HG02973 (cell line): ENCODE results near the gene CPPED1.

Source experiments
- ATAC-seq: cut with Tn5 transposase; IDR thresholded peaks from one replicate; pipeline ENCODE4 v1.9.1; 2021; ENCODE audit warnings: moderate library complexity; ENCODE audit not compliant: unreplicated experiment

CPPED1 gene

GRCh38 chr16:12740986-12741610 lies 62.6 kb downstream of the CPPED1 start:
- no peak for ATAC-seq

GRCh38 chr16:12739738-12740137 lies 63.9 kb downstream of the CPPED1 start:
- no peak for ATAC-seq

GRCh38 chr16:12737563-12737962 lies 66.1 kb downstream of the CPPED1 start:
- ATAC-seq, result no peak

- no peak for ATAC-seq
Observed at GRCh38 chr16:12735805-12736204, 67.9 kb downstream of the CPPED1 start.

GRCh38 chr16:12732600-12732999 lies 71.1 kb downstream of the CPPED1 start:
- ATAC-seq, result no peak

- ATAC-seq, result no peak
Observed at GRCh38 chr16:12729448-12729847, 74.2 kb downstream of the CPPED1 start.

GRCh38 chr16:12728469-12728868 lies 75.2 kb downstream of the CPPED1 start:
- ATAC-seq, result no peak

GRCh38 chr16:12724226-12724625 lies 79.5 kb downstream of the CPPED1 start:
- no peak for ATAC-seq

- ATAC-seq, result no peak
Observed at GRCh38 chr16:12723681-12724080, 80.0 kb downstream of the CPPED1 start.

- no peak for ATAC-seq
Observed at GRCh38 chr16:12721841-12722421, 81.8 kb downstream of the CPPED1 start.

- ATAC-seq, result no peak
Observed at GRCh38 chr16:12719972-12720371, 83.7 kb downstream of the CPPED1 start.

- ATAC-seq, result no peak
Observed at GRCh38 chr16:12716658-12717057, 87.0 kb downstream of the CPPED1 start.

- ATAC-seq, result no peak
Observed at GRCh38 chr16:12709807-12710206, 93.9 kb downstream of the CPPED1 start.

GRCh38 chr16:12708266-12708665 lies 95.4 kb downstream of the CPPED1 start:
- no peak for ATAC-seq

GRCh38 chr16:12706628-12707027 lies 97.1 kb downstream of the CPPED1 start:
- no peak for ATAC-seq

- ATAC-seq, result no peak
Observed at GRCh38 chr16:12704492-12705111, 99.1 kb downstream of the CPPED1 start.

- ATAC-seq, result no peak
Observed at GRCh38 chr16:12703935-12704334, 99.8 kb downstream of the CPPED1 start.

- no peak for ATAC-seq
Observed at GRCh38 chr16:12700161-12700560, 103.5 kb downstream of the CPPED1 start.

- no peak for ATAC-seq
Observed at GRCh38 chr16:12699161-12699560, 104.5 kb downstream of the CPPED1 start.

GRCh38 chr16:12697437-12697836 lies 106.2 kb downstream of the CPPED1 start:
- no peak for ATAC-seq

GRCh38 chr16:12695454-12695853 lies 108.2 kb downstream of the CPPED1 start:
- no peak for ATAC-seq

GRCh38 chr16:12690024-12690423 lies 113.7 kb downstream of the CPPED1 start:
- ATAC-seq, result no peak
